H9 (cell line): Measurements from ENCODE around the gene ATOSB. TPM values are rescaled to one million over a fixed set of nuclear protein-coding genes. Genes with fewer than 3 reads are reported as not detected.

Experiments used
- DNase-seq: peaks from one replicate; pipeline ENCODE4 v3.0.0-alpha.2; 2017
- H2AFZ ChIP-seq: one replicate; pipeline ENCODE4 v1.6.1; 2013; ENCODE audit warnings: mild to moderate bottlenecking, low read length, control low read depth, moderate library complexity
- H2AK5ac ChIP-seq: 2 replicates; pipeline ENCODE4 v1.6.1; 2013; ENCODE audit warnings: low read length, control low read depth, mixed read lengths; ENCODE audit not compliant: insufficient read length
- H2BK120ac ChIP-seq: one replicate; pipeline ENCODE4 v1.6.1; 2013; ENCODE audit warnings: low read depth, mild to moderate bottlenecking, low read length, control low read depth, inconsistent platforms; ENCODE audit not compliant: poor library complexity, severe bottlenecking
- H2BK12ac ChIP-seq: 2 replicates; pipeline ENCODE4 v1.6.1; 2013; ENCODE audit warnings: low read length, control low read depth, mixed read lengths, low read depth; ENCODE audit not compliant: insufficient read length
- H2BK15ac ChIP-seq: 2 replicates; pipeline ENCODE4 v1.6.1; 2013; ENCODE audit warnings: low read depth, low read length, control low read depth
- H2BK20ac ChIP-seq: one replicate; pipeline ENCODE4 v1.6.1; 2013; ENCODE audit warnings: low read depth, mild to moderate bottlenecking, low read length, control low read depth, inconsistent platforms; ENCODE audit not compliant: poor library complexity, severe bottlenecking
- H2BK5ac ChIP-seq: 2 replicates; pipeline ENCODE4 v1.6.1; 2013; ENCODE audit warnings: low read length, control low read depth, mixed read lengths; ENCODE audit not compliant: insufficient read length
- H3K14ac ChIP-seq: 2 replicates; pipeline ENCODE4 v1.6.1; 2013; ENCODE audit warnings: low read length, control low read depth; ENCODE audit not compliant: insufficient read depth
- H3K18ac ChIP-seq: 2 replicates; pipeline ENCODE4 v1.6.1; 2013; ENCODE audit warnings: low read depth, mild to moderate bottlenecking, mixed read lengths, low read length, control low read depth; ENCODE audit not compliant: insufficient read length
- H3K23ac ChIP-seq: 2 replicates; pipeline ENCODE4 v1.6.1; 2013; ENCODE audit warnings: low read length, control low read depth, mixed read lengths, low read depth; ENCODE audit not compliant: insufficient read length
- H3K23me2 ChIP-seq: 2 replicates; pipeline ENCODE4 v1.6.1; 2013; ENCODE audit warnings: low read depth, mild to moderate bottlenecking, mixed read lengths, low read length, control low read depth; ENCODE audit not compliant: insufficient read length, poor library complexity, severe bottlenecking
- H3K27ac ChIP-seq: 2 replicates; pipeline ENCODE4 v1.5.1; 2013; ENCODE audit warnings: low read length, control low read depth, mixed read lengths, low read depth; ENCODE audit not compliant: insufficient read length
- H3K27me3 ChIP-seq: 2 replicates; pipeline ENCODE4 v1.6.1; 2013; ENCODE audit warnings: low read length, control low read depth, inconsistent platforms; ENCODE audit not compliant: insufficient read depth
- H3K4ac ChIP-seq: 2 replicates; pipeline ENCODE4 v1.6.1; 2013; ENCODE audit warnings: low read depth, mild to moderate bottlenecking, control low read depth, inconsistent platforms, low read length, moderate library complexity
- H3K4me1 ChIP-seq: 2 replicates; pipeline ENCODE4 v1.6.1; 2013; ENCODE audit warnings: low read length, control low read depth, inconsistent platforms; ENCODE audit not compliant: insufficient read depth
- H3K4me2 ChIP-seq: 2 replicates; pipeline ENCODE4 v1.6.1; 2013; ENCODE audit warnings: low read length, control low read depth, mixed read lengths; ENCODE audit not compliant: insufficient read length, insufficient read depth
- H3K56ac ChIP-seq: 2 replicates; pipeline ENCODE4 v1.6.1; 2013; ENCODE audit warnings: low read depth, mild to moderate bottlenecking, mixed read lengths, low read length, control low read depth; ENCODE audit not compliant: insufficient read length
- H3K79me1 ChIP-seq: 2 replicates; pipeline ENCODE4 v1.6.1; 2013; ENCODE audit warnings: low read depth, mild to moderate bottlenecking, moderate library complexity, low read length, control low read depth, inconsistent platforms; ENCODE audit not compliant: insufficient read depth, poor library complexity, severe bottlenecking
- H3K79me2 ChIP-seq: 2 replicates; pipeline ENCODE4 v1.6.1; 2013; ENCODE audit warnings: low read length, control low read depth, inconsistent platforms; ENCODE audit not compliant: insufficient read depth
- H3K9ac ChIP-seq: 2 replicates; pipeline ENCODE4 v1.6.1; 2013; ENCODE audit warnings: low read length, control low read depth, mixed read lengths; ENCODE audit not compliant: insufficient read length; ENCODE audit errors: extremely low read depth
- H3K9me3 ChIP-seq: one replicate; pipeline ENCODE4 v1.6.1; 2013; ENCODE audit warnings: low read depth, low read length, inconsistent platforms; ENCODE audit not compliant: control insufficient read depth
- H3T11ph ChIP-seq: one replicate; pipeline ENCODE4 v1.6.1; 2013; ENCODE audit warnings: mild to moderate bottlenecking, low read length, control low read depth, inconsistent platforms
- H4K20me1 ChIP-seq: one replicate; pipeline ENCODE4 v1.6.1; 2013; ENCODE audit not compliant: control insufficient read depth, insufficient read length, insufficient read depth
- H4K5ac ChIP-seq: 2 replicates; pipeline ENCODE4 v1.6.1; 2013; ENCODE audit warnings: low read depth, mild to moderate bottlenecking, mixed read lengths, low read length, control low read depth; ENCODE audit not compliant: insufficient read length
- H4K8ac ChIP-seq: replicated peaks from 2 replicates; pipeline ENCODE4 v1.6.1; 2013; ENCODE audit warnings: low read length, control low read depth, mixed read lengths, low read depth; ENCODE audit not compliant: insufficient read length
- H4K91ac ChIP-seq: 2 replicates; pipeline ENCODE4 v1.6.1; 2013; ENCODE audit warnings: low read depth, mild to moderate bottlenecking, moderate library complexity, mixed read lengths, low read length, control low read depth; ENCODE audit not compliant: insufficient read length
- H3K27ac Mint-ChIP-seq, 3 experiments: 2 replicates in 2 of 3; 3 replicates in 1 of 3; pipeline ENCODE4 v1.8.0; 2020 to 2021; ENCODE audit warnings: mixed read lengths in 3 of 3, mild to moderate bottlenecking in 1 of 3, moderate library complexity in 1 of 3
- H3K27me3 Mint-ChIP-seq: 2 replicates; pipeline ENCODE4 v1.8.0; 2021; ENCODE audit warnings: low read depth, mild to moderate bottlenecking, moderate library complexity, mixed read lengths
- H3K36me3 Mint-ChIP-seq, 3 experiments: 2 replicates in 2 of 3; 3 replicates in 1 of 3; pipeline ENCODE4 v1.8.0; 2020 to 2021; ENCODE audit warnings: low read depth in 3 of 3, mixed read lengths in 3 of 3; ENCODE audit not compliant: insufficient read depth in 1 of 3
- H3K4me1 Mint-ChIP-seq, 2 experiments: 2 replicates each; pipeline ENCODE4 v1.8.0; 2020; ENCODE audit warnings: mixed read lengths in 2 of 2
- H3K4me3 Mint-ChIP-seq, 2 experiments: 2 replicates in 1 of 2; 3 replicates in 1 of 2; pipeline ENCODE4 v1.8.0; 2020 to 2021; ENCODE audit warnings: mild to moderate bottlenecking in 2 of 2, mixed read lengths in 2 of 2, moderate library complexity in 1 of 2
- H3K9me3 Mint-ChIP-seq, 2 experiments: 2 replicates in 1 of 2; 3 replicates in 1 of 2; pipeline ENCODE4 v1.8.0; 2020; ENCODE audit warnings: mild to moderate bottlenecking in 2 of 2, mixed read lengths in 2 of 2, moderate library complexity in 1 of 2
- WGBS: extraction: QIAGEN DNeasy Blood & Tissue Kit; methylation state at CpG from one replicate; pipeline ENCODE4 v1.1.7; 2013; ENCODE audit warnings: missing lambda C conversion rate, low lambda C conversion rate, mixed read lengths; ENCODE audit not compliant: insufficient read length; ENCODE audit errors: extremely low coverage; 5-methylcytosine and 5-hydroxymethylcytosine counted together
- total RNA-seq: library from RNA; stranded (reverse); gene quantifications from 2 replicates; pipeline ENCODE4 v1.2.1, GENCODE V29; 2021
- TF ChIP-seq, protein P1 (sequence below): fragments of 200-600 bp; sonication (generic); conservative IDR thresholded peaks from 3 replicates; pipeline ENCODE4 v1.8.0; 2021; ENCODE audit warnings: antibody characterized with exemption, mild to moderate bottlenecking

The ATOSB gene
- total RNA-seq, 1 experiment from 2014 or later, result 5.6 TPM

DNA sequence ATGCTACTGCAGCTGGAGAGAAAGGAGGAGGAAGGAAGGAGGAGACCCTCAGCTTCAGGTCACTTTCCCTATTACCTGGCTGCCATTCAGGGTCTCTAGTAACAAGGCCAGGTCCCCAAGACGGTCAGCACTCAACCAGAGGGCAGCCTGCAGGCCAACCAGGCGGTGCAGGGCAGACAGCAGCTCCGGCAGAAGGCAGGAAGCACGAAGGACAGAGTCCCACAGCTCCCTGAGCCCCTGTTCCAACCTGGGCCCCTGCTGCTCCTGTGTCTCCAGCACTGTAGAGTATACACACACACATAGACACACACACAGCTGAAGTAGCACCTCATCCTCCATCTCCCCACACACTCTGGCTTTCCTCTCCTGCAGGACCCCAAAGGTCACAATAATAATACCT lies 37.6 kb downstream of the ATOSB start:
- TF ChIP-seq, protein P1, sequence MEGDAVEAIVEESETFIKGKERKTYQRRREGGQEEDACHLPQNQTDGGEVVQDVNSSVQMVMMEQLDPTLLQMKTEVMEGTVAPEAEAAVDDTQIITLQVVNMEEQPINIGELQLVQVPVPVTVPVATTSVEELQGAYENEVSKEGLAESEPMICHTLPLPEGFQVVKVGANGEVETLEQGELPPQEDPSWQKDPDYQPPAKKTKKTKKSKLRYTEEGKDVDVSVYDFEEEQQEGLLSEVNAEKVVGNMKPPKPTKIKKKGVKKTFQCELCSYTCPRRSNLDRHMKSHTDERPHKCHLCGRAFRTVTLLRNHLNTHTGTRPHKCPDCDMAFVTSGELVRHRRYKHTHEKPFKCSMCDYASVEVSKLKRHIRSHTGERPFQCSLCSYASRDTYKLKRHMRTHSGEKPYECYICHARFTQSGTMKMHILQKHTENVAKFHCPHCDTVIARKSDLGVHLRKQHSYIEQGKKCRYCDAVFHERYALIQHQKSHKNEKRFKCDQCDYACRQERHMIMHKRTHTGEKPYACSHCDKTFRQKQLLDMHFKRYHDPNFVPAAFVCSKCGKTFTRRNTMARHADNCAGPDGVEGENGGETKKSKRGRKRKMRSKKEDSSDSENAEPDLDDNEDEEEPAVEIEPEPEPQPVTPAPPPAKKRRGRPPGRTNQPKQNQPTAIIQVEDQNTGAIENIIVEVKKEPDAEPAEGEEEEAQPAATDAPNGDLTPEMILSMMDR, result no peak
- peaks cover 34 to 52% (median 51%) of the 10 kb centered on the region in 3 experiments; a peak in 6 of 7 replicates for H3K36me3 Mint-ChIP-seq
- peak overlapping the region; percentile 90 to 94 for H3K4me3 Mint-ChIP-seq
- Histone ChIP-seq H4K8ac (no peak overlapping the region), H3K9ac (peak overlapping the region; percentile 93), H2BK15ac (no peak overlapping the region), H3K79me2 (peaks cover 10% of the 10 kb centered on the region; the same call in 1 of the 2 replicates), H3K18ac (no peak overlapping the region), H3K14ac (no peak overlapping the region), H3K4me1 (peaks cover 4% of the 10 kb centered on the region; the same call in 1 of the 2 replicates), H3K79me1 (peaks cover 7% of the 10 kb centered on the region), H2AFZ (no peak overlapping the region), H2BK20ac (no peak overlapping the region), H2BK12ac (no peak overlapping the region), H3K23me2 (peaks cover 11% of the 10 kb centered on the region), H4K91ac (no peak overlapping the region), H2AK5ac (no peak overlapping the region), H3K9me3 (no peaks in the 10 kb centered on the region), H3K56ac (no peak overlapping the region), H2BK120ac (no peak overlapping the region), H2BK5ac (no peak overlapping the region), H3K4me2 (peak overlapping the region; percentile 86), H3K27me3 (no peaks in the 10 kb centered on the region), H4K5ac (no peak overlapping the region), H3K23ac (no peak overlapping the region), H3K27ac (no peak overlapping the region), H3K4ac (no peak overlapping the region), H4K20me1 (no peaks in the 10 kb centered on the region), H3T11ph (no peak overlapping the region)
- DNase-seq, result no peak
- no peaks in the 10 kb centered on the region for H3K9me3 Mint-ChIP-seq
- H3K27ac Mint-ChIP-seq, result peak overlapping the region; percentile 3 to 79 (median 49); a peak in 3 of 7 replicates
- no CpG with 5 or more reads among the region's 4 CpGs for WGBS
- no peaks in the 10 kb centered on the region for H3K27me3 Mint-ChIP-seq
- H3K4me1 Mint-ChIP-seq, result peaks cover 16 to 18% of the 10 kb centered on the region in 2 experiments
